HG02642 (cell line): ENCODE results near the gene FKBP11.

Experiments
- ATAC-seq: cut with Tn5 transposase; IDR thresholded peaks from one replicate; pipeline ENCODE4 v1.9.1; 2021; ENCODE audit warnings: mild to moderate bottlenecking; ENCODE audit not compliant: unreplicated experiment, poor library complexity

The FKBP11 gene

GRCh38 chr12:48956279-48957140 is 31.2 kb upstream of the FKBP11 start:
- ATAC-seq, result no peak

GRCh38 chr12:48954841-48955501 is 29.7 kb upstream of the FKBP11 start:
- ATAC-seq, result no peak

GRCh38 chr12:48954061-48954460 is 28.8 kb upstream of the FKBP11 start:
- no peak for ATAC-seq

GRCh38 chr12:48952691-48953090 is 27.4 kb upstream of the FKBP11 start:
- no peak for ATAC-seq

- ATAC-seq, result no peak
Measured at GRCh38 chr12:48947727-48948126, 22.4 kb upstream of the FKBP11 start.

- no peak for ATAC-seq
Measured at GRCh38 chr12:48946943-48947342, 21.7 kb upstream of the FKBP11 start.

GRCh38 chr12:48946205-48946604 is 20.9 kb upstream of the FKBP11 start:
- ATAC-seq, result no peak

GRCh38 chr12:48943221-48943620 is 17.9 kb upstream of the FKBP11 start:
- ATAC-seq, result no peak

- no peak for ATAC-seq
Measured at GRCh38 chr12:48940181-48940580, 14.9 kb upstream of the FKBP11 start.

GRCh38 chr12:48938805-48939204 is 13.5 kb upstream of the FKBP11 start:
- ATAC-seq, result no peak

GRCh38 chr12:48937170-48937569 is 11.9 kb upstream of the FKBP11 start:
- no peak for ATAC-seq

- no peak for ATAC-seq
Measured at GRCh38 chr12:48936379-48936979, 11.2 kb upstream of the FKBP11 start.

- ATAC-seq, result no peak
Measured at GRCh38 chr12:48934312-48934706, 9.0 kb upstream of the FKBP11 start.

GRCh38 chr12:48933664-48934311 is 8.5 kb upstream of the FKBP11 start:
- ATAC-seq, result no peak

GRCh38 chr12:48932878-48933277 is 7.6 kb upstream of the FKBP11 start:
- no peak for ATAC-seq

- no peak for ATAC-seq
Measured at GRCh38 chr12:48930475-48930874, 5.2 kb upstream of the FKBP11 start.

GRCh38 chr12:48929551-48929950 is 4.3 kb upstream of the FKBP11 start:
- no peak for ATAC-seq

- ATAC-seq, result no peak
Measured at GRCh38 chr12:48927261-48927660, 2.0 kb upstream of the FKBP11 start.

- peak; percentile 87 for ATAC-seq
Measured at GRCh38 chr12:48924617-48925303, 532 bp downstream of the FKBP11 start.

- ATAC-seq, result no peak
Measured at GRCh38 chr12:48923117-48923516, 2.2 kb downstream of the FKBP11 start.
